GM12878 (cell line): ENCODE results near the gene ST3GAL5. TPM values are rescaled to one million over a fixed set of nuclear protein-coding genes. Genes with fewer than 3 reads are reported as not detected.

ENCODE experiments used
- ATF2 ChIP-seq: IDR thresholded peaks from 2 replicates; pipeline ENCODE4 v1.6.1; 2012; ENCODE audit warnings: low read length, inconsistent platforms
- ATF3 ChIP-seq: IDR thresholded peaks from 2 replicates; pipeline ENCODE4 v1.6.1; 2011; ENCODE audit warnings: low read depth, mild to moderate bottlenecking, low read length, moderate library complexity, borderline replicate concordance; ENCODE audit errors: extremely low read depth
- CHD4 ChIP-seq: fragments of 200-600 bp; sonication (generic); IDR thresholded peaks from 2 replicates; pipeline ENCODE4 v1.6.1; 2016; ENCODE audit warnings: mild to moderate bottlenecking
- EED ChIP-seq: sonication (generic); IDR thresholded peaks from 2 replicates; pipeline ENCODE4 v1.6.1; 2016; ENCODE audit warnings: antibody characterized with exemption, low read depth
- GABPA ChIP-seq: IDR thresholded peaks from 2 replicates; pipeline ENCODE4 v1.6.1; 2014; ENCODE audit warnings: antibody characterized with exemption, low read depth, mild to moderate bottlenecking, inconsistent platforms
- GATAD2B ChIP-seq: fragments of 450-650 bp; conservative IDR thresholded peaks from 2 replicates; pipeline ENCODE4 v1.6.1; 2017; ENCODE audit warnings: low read depth, mild to moderate bottlenecking, moderate library complexity
- HDGF ChIP-seq: fragments of 450-650 bp; IDR thresholded peaks from 2 replicates; pipeline ENCODE4 v1.6.1; 2016; ENCODE audit warnings: antibody characterized with exemption
- HSF1 ChIP-seq: fragments of 150-350 bp; IDR thresholded peaks from 2 replicates; pipeline ENCODE4 v1.6.1; 2014; ENCODE audit warnings: mild to moderate bottlenecking, low read depth, low read length
- KDM1A ChIP-seq: fragments of 200-600 bp; sonication (generic); IDR thresholded peaks from 2 replicates; pipeline ENCODE4 v1.6.1; 2016; ENCODE audit warnings: borderline replicate concordance
- KLF5 ChIP-seq: fragments of 450-650 bp; IDR thresholded peaks from 2 replicates; pipeline ENCODE4 v1.6.1; 2014; ENCODE audit warnings: mild to moderate bottlenecking; ENCODE audit not compliant: partially characterized antibody
- MTA2 ChIP-seq: fragments of 450-650 bp; IDR thresholded peaks from 2 replicates; pipeline ENCODE4 v1.6.1; 2016; ENCODE audit warnings: low read depth, mild to moderate bottlenecking, moderate library complexity
- NFXL1 ChIP-seq: fragments of 450-650 bp; IDR thresholded peaks from 2 replicates; pipeline ENCODE4 v1.6.1; 2017; ENCODE audit warnings: antibody characterized with exemption, mild to moderate bottlenecking, borderline replicate concordance
- NKRF ChIP-seq: fragments of 450-650 bp; conservative IDR thresholded peaks from 2 replicates; pipeline ENCODE4 v1.6.1; 2017; ENCODE audit warnings: mild to moderate bottlenecking, moderate library complexity
- POLR2AphosphoS2 ChIP-seq: IDR thresholded peaks from 2 replicates; pipeline ENCODE4 v1.6.1; 2011; ENCODE audit warnings: low read depth, mild to moderate bottlenecking, low read length, improper control_type of control experiment, moderate library complexity
- POU2F2 ChIP-seq: IDR thresholded peaks from 3 replicates; pipeline ENCODE4 v1.6.1; 2011; ENCODE audit warnings: low read depth, mild to moderate bottlenecking, low read length, borderline replicate concordance
- SPI1 ChIP-seq: IDR thresholded peaks from 2 replicates; pipeline ENCODE4 v1.6.1; 2011; ENCODE audit warnings: low read depth, mild to moderate bottlenecking, low read length, moderate library complexity, borderline replicate concordance; ENCODE audit not compliant: insufficient read depth
- SRF ChIP-seq, 2 experiments: IDR thresholded peaks; 2 replicates each; pipeline ENCODE4 v1.6.1; 2011; ENCODE audit warnings: low read depth in 2 of 2, low read length in 2 of 2, mild to moderate bottlenecking in 1 of 2, moderate library complexity in 1 of 2
- TBL1XR1 ChIP-seq: IDR thresholded peaks from 2 replicates; pipeline ENCODE4 v1.6.1; 2012; ENCODE audit warnings: low read depth, low read length, improper control_type of control experiment
- polyA plus RNA-seq, 11 experiments: library from polyadenylated mRNA; depleted of rRNA in 4 of 11; unstranded in 6 of 11; stranded (reverse) in 5 of 11; fragments of >200 nt; fragmentation: Nextera tagmentation in 4 of 11; fragmentation: Illumina TruSeq in 1 of 11; extraction: Ambion mirVana in 4 of 11; extraction: Trizol in 1 of 11; gene quantifications; 1 replicate in 1 of 11; 2 replicates in 10 of 11; pipeline versions ENCODE4 v1.2.1 to v1.2.3, GENCODE V29; 2011 to 2016; ENCODE audit warnings: inconsistent platforms in 2 of 11, missing spikeins in 2 of 11, low read depth in 1 of 11
- total RNA-seq, 4 experiments: library from RNA; depleted of rRNA in 3 of 4; stranded (reverse); fragments of >200 nt in 3 of 4; fragmentation: Illumina TruSeq in 1 of 4; extraction: Trizol in 1 of 4; gene quantifications; 2 replicates each; pipeline versions ENCODE4 v1.2.1 to v1.2.3, GENCODE V29; 2013 to 2021
- TF ChIP-seq, protein P1 (sequence below): fragments of 450-650 bp; IDR thresholded peaks from 2 replicates; pipeline ENCODE4 v1.6.1; 2017; ENCODE audit warnings: mild to moderate bottlenecking, low read depth, inconsistent platforms; ENCODE audit not compliant: poor library complexity, severe bottlenecking

Gene ST3GAL5
- total and polyA plus RNA-seq, 10 of the 15 experiments (the other 5 are each of a cell fraction or from before 2014, with no cell fraction given) = 5.2 to 60.9 (median 10.2) TPM

- TF ChIP-seq ATF2 (peak; percentile 80), SPI1 (no peak), SRF (IDR thresholded peaks at IDR 0.05; ENCODE audit: low read depth in 2 of 2, low read length in 2 of 2) (no peak), EED (peak; percentile 48; the same call in 1 of the 2 replicates), HSF1 (no peak), TBL1XR1 (peak; percentile 29; the same call in 1 of the 2 replicates), KLF5 (no peak), NFXL1 (no peak), KDM1A (no peak), NKRF (peak; percentile 50; the same call in 1 of the 2 replicates), GATAD2B (no peak; the same call in 1 of the 2 replicates), POLR2AphosphoS2 (no peak), POU2F2 (no peak), MTA2 (peak; percentile 74), HDGF (peak; percentile 43; the same call in 1 of the 2 replicates), GABPA (no peak; the same call in 1 of the 2 replicates), CHD4 (no peak), ATF3 (no peak)
- TF ChIP-seq, protein P1, sequence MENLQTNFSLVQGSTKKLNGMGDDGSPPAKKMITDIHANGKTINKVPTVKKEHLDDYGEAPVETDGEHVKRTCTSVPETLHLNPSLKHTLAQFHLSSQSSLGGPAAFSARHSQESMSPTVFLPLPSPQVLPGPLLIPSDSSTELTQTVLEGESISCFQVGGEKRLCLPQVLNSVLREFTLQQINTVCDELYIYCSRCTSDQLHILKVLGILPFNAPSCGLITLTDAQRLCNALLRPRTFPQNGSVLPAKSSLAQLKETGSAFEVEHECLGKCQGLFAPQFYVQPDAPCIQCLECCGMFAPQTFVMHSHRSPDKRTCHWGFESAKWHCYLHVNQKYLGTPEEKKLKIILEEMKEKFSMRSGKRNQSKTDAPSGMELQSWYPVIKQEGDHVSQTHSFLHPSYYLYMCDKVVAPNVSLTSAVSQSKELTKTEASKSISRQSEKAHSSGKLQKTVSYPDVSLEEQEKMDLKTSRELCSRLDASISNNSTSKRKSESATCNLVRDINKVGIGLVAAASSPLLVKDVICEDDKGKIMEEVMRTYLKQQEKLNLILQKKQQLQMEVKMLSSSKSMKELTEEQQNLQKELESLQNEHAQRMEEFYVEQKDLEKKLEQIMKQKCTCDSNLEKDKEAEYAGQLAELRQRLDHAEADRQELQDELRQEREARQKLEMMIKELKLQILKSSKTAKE = peak; percentile 26
Measured at GRCh38 chr2:85853499-85854165, 35.2 kb downstream of the ST3GAL5 start (continued).
